ENCODE measurements around the gene RBM8A.

The RBM8A gene

GRCh38 chr1:145884675-145885074 lies 42.6 kb downstream of the RBM8A start:
- DNase-seq (ENCODE audit: low read depth in 2 of 2): no peak

GRCh38 chr1:145879775-145880174 lies 47.5 kb downstream of the RBM8A start:
- no peak for DNase-seq (ENCODE audit: low read depth in 2 of 2)

- DNase-seq (ENCODE audit: low read depth in 2 of 2): no peak
Observed at GRCh38 chr1:145878724-145879123, 48.6 kb downstream of the RBM8A start.

- DNase-seq (ENCODE audit: low read depth in 2 of 2): no peak
Observed at GRCh38 chr1:145877923-145878486, 49.3 kb downstream of the RBM8A start.

- DNase-seq (ENCODE audit: low read depth in 2 of 2): no peak
Observed at GRCh38 chr1:145874646-145875045, 52.6 kb downstream of the RBM8A start.

GRCh38 chr1:145871994-145872924 lies 55.0 kb downstream of the RBM8A start:
- no peak for DNase-seq (ENCODE audit: low read depth in 2 of 2)

Data from stimulated activated CD4-positive, alpha-beta T cell treated with anti-CD3 and anti-CD28 coated beads, Interleukin-1b, Interleukin-23, amount 100 ng/mL, for 1 hour (primary cell).